ENCODE measurements around the gene TNFRSF8. TPM values are rescaled to one million over a fixed set of nuclear protein-coding genes. Genes with fewer than 3 reads are reported as not detected.

TNFRSF8 gene
- total RNA-seq, 1 experiment from 2014 or later: 0.13 TPM

- H3K27ac ChIP-seq (ENCODE audit: low read length): no peak overlapping the region
- POLR2A ChIA-PET: no interaction called here
- TF ChIP-seq CTCF (IDR thresholded peaks at IDR 0.05): no peak
- TF ChIP-seq TCF7L2 (IDR thresholded peaks at IDR 0.05; ENCODE audit: low read depth, low read length): no peak
- no peak for TF ChIP-seq SIN3A (IDR thresholded peaks at IDR 0.05; ENCODE audit: borderline replicate concordance, insufficient read depth, low read depth, low read length)
- TF ChIP-seq POLR2AphosphoS5 (IDR thresholded peaks at IDR 0.05; ENCODE audit: low read depth, low read length): no peak
- no peak for TF ChIP-seq REST (IDR thresholded peaks at IDR 0.05; ENCODE audit: insufficient read depth in 1 of 2, low read depth in 2 of 2, low read length in 1 of 2)
- ATAC-seq (no peak), DNase-seq (ENCODE audit: low read depth, low spot score) (no peak)
- in situ Hi-C loops (cut with HindIII; ENCODE audit: low pct_unique_long_range_greater_than_20kb, low sequenced_read_pairs) (no loop called here), intact Hi-C loops (cut with micrococcal nuclease; ENCODE audit: unreplicated experiment) (no loop called here)
- H3K27me3 ChIP-seq (ENCODE audit: control insufficient read depth, insufficient read depth, low read length): no peaks in the 10 kb centered on the region
- BruUV-seq (replicated peaks): no TSS peak
- no peaks in the 10 kb centered on the region for H3K36me3 ChIP-seq (ENCODE audit: control insufficient read depth, insufficient read depth, low read length)
- H3K4me1 ChIP-seq (ENCODE audit: control insufficient read depth, insufficient read depth, low read length): peaks cover 6% of the 10 kb centered on the region; the same call in 1 of the 2 replicates
- H3K9me3 ChIP-seq (ENCODE audit: control insufficient read depth, insufficient read depth, low read depth, low read length): no peaks in the 10 kb centered on the region
- H3K4me3 ChIP-seq (ENCODE audit: low read depth in 2 of 2, low read length in 2 of 2): no peak overlapping the region
- CTCF ChIA-PET: interaction anchor here (1.1 kb wide), 1 partner anchor 12 kb away, joined by 3 read pairs; no protein-coding TSS in a partner anchor
These were observed 49.6 kb downstream of the TNFRSF8 start for GRCh38 chr1:12112711-12113161.

- in situ Hi-C loops (cut with HindIII; ENCODE audit: low pct_unique_long_range_greater_than_20kb, low sequenced_read_pairs) (no loop called here), intact Hi-C loops (cut with micrococcal nuclease; ENCODE audit: unreplicated experiment) (no loop called here)
- BruUV-seq (replicated peaks): no TSS peak
- Histone ChIP-seq H3K4me1 (ENCODE audit: control insufficient read depth, insufficient read depth, low read length) (peaks cover 6% of the 10 kb centered on the region; the same call in 1 of the 2 replicates), H3K9me3 (ENCODE audit: control insufficient read depth, insufficient read depth, low read depth, low read length) (no peaks in the 10 kb centered on the region), H3K4me3 (ENCODE audit: low read depth in 2 of 2, low read length in 2 of 2) (no peak overlapping the region), H3K27ac (ENCODE audit: low read length) (no peak overlapping the region), H3K27me3 (ENCODE audit: control insufficient read depth, insufficient read depth, low read length) (no peaks in the 10 kb centered on the region), H3K36me3 (ENCODE audit: control insufficient read depth, insufficient read depth, low read length) (no peaks in the 10 kb centered on the region)
- DNase-seq (ENCODE audit: low read depth, low spot score) (no peak), ATAC-seq (peak; percentile 11)
- POLR2A ChIA-PET: no interaction called here
- CTCF ChIA-PET: interaction anchor here (1.3 kb wide), 1 partner anchor 11 kb away, joined by 3 read pairs; no protein-coding TSS in a partner anchor
- TF ChIP-seq TCF7L2 (IDR thresholded peaks at IDR 0.05; ENCODE audit: low read depth, low read length): no peak
- TF ChIP-seq POLR2AphosphoS5 (IDR thresholded peaks at IDR 0.05; ENCODE audit: low read depth, low read length): no peak
- TF ChIP-seq SIN3A (IDR thresholded peaks at IDR 0.05; ENCODE audit: borderline replicate concordance, insufficient read depth, low read depth, low read length): no peak
- TF ChIP-seq REST (IDR thresholded peaks at IDR 0.05; ENCODE audit: insufficient read depth in 1 of 2, low read depth in 2 of 2, low read length in 1 of 2): no peak
- TF ChIP-seq CTCF (IDR thresholded peaks at IDR 0.05): no peak
These were observed 50.6 kb downstream of the TNFRSF8 start for GRCh38 chr1:12113433-12114339.

Measured in Panc1 (cell line).